GM19438 (cell line): ENCODE data around the gene CCL4L2.
"Not testable (repeated sequence)": the region's sequence is repeated elsewhere in the genome, so short reads cannot be mapped to it uniquely, and the experiment has no call there.

Experiments
- ATAC-seq: cut with Tn5 transposase; IDR thresholded peaks from one replicate; pipeline ENCODE4 v1.9.1; 2021; ENCODE audit warnings: low read depth; ENCODE audit not compliant: unreplicated experiment

The CCL4L2 gene

DNA sequence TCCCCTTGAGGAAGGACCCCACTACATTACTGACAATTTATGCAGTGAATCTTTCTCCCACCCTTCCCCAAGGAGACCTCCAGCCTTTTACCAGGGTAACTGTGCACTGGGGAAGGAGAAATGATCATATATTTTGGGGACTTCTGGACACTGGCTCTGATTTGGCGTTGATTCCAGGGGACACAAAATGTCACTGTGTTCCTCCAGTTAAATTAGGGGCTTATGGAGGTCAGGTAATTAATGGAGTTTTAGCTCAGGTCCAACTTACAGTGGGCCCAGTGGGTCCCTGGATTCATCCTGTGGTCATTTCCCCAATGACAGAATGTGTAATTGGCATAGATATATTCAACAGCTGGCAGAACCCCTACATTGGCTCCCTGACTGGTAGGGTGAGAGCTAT, 8.7 kb downstream of the CCL4L2 start:
- ATAC-seq: not testable (repeated sequence)

DNA sequence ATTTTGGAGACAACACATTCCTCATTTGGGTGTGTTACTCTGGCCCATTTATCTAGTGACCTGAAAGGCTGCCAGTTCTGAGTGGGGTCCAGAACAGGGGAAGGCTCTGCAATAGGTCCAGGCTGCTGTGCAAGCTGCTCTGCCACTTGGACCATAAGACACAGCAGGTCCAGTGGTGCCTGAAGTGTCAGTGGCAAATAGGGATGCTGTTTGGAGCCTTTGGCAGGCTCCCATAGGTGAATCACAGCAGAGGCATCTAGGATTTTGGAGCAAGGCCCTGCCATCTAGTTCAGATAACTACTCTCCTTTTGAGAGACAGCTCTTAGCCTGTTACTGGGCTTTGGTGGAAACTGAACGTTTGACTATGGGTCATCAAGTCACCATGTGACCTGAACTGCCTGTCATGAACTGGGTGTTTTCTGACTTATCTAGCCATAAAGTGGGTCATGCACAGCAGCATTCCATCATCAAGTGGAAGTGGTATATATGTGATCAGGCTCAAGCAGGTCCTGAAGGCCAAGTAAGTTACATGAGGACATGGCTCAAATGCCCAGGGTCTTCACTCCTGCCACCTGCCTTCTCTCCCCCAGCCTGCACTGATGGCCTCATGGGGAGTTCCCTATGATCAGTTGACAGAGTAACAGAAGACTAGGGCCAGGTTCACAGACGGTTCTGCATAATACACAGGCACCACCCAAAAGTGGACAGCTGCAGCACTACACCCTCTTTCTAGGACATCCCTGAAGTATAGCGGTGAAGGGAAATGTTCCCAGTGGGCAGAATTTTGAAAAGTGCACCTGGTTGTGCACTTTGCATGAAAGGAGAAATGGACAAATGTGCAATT, 10.1 kb downstream of the CCL4L2 start:
- ATAC-seq: not testable (repeated sequence)

DNA sequence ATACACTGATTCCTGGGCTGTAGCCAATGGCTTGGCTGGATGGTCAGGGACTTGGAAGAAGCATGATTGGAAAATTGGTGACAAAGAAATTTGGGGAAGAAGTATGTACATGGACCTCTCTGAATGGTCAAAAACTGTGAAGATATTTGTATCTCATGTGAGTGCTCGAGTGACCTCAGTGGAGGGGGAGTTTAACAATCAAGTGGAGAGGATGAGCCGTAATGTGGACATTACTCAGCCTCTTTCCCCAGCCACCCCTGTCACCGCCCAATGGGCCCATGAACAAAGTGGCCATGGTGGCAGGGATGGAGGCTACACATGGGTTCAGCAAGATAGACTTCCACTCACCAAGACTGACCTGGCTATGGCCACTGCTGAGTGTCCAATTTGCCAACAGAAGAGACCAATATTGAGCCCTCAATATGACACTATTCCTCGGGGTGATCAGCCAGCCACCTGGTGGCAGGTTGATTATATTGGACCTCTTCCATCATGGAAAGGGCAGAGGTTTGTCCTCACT, 10.8 kb downstream of the CCL4L2 start:
- ATAC-seq: not testable (repeated sequence)

DNA sequence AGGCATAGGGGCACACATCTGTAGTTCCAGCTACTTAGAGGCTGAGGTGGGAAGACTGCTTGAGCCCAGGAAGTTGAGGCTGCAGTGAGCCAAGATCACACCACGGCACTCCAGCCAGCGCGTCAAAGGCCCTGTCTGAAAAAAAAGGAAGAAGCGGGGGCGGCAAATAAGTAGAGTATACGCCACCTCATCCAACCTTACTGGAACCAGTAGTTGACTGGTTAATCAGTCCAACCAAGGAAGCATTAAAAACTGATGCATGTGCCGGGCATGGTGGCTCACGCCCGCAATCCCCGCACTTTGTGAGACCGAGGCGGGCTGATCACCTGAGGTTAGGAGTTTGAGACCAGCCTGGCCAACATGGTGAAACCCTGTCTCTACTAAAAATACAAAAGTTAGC, 12.1 kb downstream of the CCL4L2 start:
- ATAC-seq: not testable (repeated sequence)

DNA sequence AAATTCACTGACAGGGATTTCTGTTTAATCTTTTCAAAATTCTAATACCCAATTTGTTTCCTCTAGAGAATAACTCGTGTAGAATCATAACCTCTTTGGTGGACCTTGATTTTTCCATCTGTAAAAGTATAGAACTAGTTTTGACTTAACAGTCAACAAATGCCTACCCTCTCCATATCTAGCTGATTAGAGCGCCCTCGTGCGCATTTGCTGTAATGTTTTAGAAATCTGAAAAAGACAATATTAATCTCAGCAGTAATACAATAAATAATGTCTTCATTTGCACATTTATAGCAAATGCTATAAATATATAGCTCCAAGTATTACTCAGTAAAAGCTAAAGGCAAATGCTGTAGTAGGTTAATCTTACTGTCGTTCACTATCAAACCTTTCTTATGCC, 18.8 kb downstream of the CCL4L2 start:
- ATAC-seq: not testable (repeated sequence)

DNA sequence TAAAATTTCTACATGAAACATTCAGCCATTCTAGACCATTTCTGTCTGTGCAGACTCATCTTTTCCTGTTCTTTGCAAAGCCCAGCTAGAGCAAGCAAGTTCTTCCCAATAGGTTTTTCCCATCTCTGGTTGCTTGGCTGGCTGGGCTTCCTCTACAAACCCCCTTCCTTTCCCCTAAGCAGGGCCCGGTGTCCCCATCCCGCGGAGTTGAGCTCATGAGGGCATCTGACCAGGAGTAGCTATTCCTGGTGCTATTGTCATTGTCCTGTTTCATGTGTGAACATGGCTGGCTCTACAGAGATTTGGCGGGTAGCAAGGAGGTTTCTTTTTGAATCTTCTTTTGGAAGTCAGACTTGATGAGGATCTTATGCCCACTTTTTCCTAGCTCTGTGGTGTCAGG, 31.2 kb downstream of the CCL4L2 start:
- ATAC-seq: not testable (repeated sequence)
